ENCODE data around the gene BMP6.

DNA sequence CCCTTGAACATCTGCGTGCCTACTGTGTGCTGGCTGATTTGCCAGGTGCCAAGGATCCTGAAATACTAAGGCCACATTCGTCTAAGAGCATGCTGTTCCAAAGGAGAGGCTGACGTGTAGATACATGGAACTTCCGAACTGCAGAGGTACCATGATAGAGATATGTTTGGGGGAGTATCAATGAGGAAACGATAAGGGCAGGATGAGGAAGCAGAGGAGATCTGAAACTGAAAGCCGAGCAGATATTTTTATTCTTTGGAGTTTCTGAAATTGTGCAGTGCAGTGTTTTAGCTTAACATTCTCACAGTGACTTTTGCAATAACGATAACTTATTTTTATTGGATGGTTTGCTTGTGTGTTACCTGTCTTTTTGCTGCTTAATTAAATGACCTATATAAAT, 24.3 kb downstream of the BMP6 start:
- TF ChIP-seq, protein P1, sequence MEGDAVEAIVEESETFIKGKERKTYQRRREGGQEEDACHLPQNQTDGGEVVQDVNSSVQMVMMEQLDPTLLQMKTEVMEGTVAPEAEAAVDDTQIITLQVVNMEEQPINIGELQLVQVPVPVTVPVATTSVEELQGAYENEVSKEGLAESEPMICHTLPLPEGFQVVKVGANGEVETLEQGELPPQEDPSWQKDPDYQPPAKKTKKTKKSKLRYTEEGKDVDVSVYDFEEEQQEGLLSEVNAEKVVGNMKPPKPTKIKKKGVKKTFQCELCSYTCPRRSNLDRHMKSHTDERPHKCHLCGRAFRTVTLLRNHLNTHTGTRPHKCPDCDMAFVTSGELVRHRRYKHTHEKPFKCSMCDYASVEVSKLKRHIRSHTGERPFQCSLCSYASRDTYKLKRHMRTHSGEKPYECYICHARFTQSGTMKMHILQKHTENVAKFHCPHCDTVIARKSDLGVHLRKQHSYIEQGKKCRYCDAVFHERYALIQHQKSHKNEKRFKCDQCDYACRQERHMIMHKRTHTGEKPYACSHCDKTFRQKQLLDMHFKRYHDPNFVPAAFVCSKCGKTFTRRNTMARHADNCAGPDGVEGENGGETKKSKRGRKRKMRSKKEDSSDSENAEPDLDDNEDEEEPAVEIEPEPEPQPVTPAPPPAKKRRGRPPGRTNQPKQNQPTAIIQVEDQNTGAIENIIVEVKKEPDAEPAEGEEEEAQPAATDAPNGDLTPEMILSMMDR (IDR thresholded peaks at IDR 0.05 in 2 of 3, conservative IDR thresholded peaks at IDR 0.05 in 1 of 3; ENCODE audit: borderline replicate concordance in 1 of 3, insufficient read depth in 1 of 3, low read depth in 2 of 3, low read length in 2 of 3): no peak
- no peak for TF ChIP-seq EZH2 (IDR thresholded peaks at IDR 0.05)
- TF ChIP-seq EZH2phosphoT487 (IDR thresholded peaks at IDR 0.05; ENCODE audit: borderline replicate concordance): no peak
- no peak for TF ChIP-seq ZNF274 (IDR thresholded peaks at IDR 0.05; ENCODE audit: low read depth, low read length)
- no peak for TF ChIP-seq POLR2AphosphoS5 (IDR thresholded peaks at IDR 0.05; ENCODE audit: low read depth, low read length)
- TF ChIP-seq, protein P2, sequence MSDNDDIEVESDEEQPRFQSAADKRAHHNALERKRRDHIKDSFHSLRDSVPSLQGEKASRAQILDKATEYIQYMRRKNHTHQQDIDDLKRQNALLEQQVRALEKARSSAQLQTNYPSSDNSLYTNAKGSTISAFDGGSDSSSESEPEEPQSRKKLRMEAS (IDR thresholded peaks at IDR 0.05): no peak
- no peak for TF ChIP-seq CBX3 (IDR thresholded peaks at IDR 0.05; ENCODE audit: low read depth)
- TF ChIP-seq POLR2A (IDR thresholded peaks at IDR 0.05; ENCODE audit: borderline replicate concordance, extremely low read depth, insufficient read depth, insufficient read length): no peak

All from HCT116 (cell line).